ENCODE measurements around the gene REP15.

- TF ChIP-seq CTCF (IDR thresholded peaks at IDR 0.05; ENCODE audit: control extremely low read depth in 1 of 3, insufficient read depth in 1 of 3, low read depth in 1 of 3, low read length in 3 of 3) (no peak), MAX (IDR thresholded peaks at IDR 0.05) (no peak), TCF12 (IDR thresholded peaks at IDR 0.05; ENCODE audit: low read depth, low read length) (no peak), POLR2AphosphoS5 (IDR thresholded peaks at IDR 0.05; ENCODE audit: low read depth, low read length) (no peak), EZH2 (IDR thresholded peaks at IDR 0.05; ENCODE audit: low read depth, low read length, severe bottlenecking) (no peak), CBX8 (IDR thresholded peaks at IDR 0.05; ENCODE audit: borderline replicate concordance, low read depth, low read length) (no peak)
These were observed 24.2 kb upstream of the REP15 start for GRCh38 chr12:27672051-27672450.
